ENCODE results near the gene SLC22A31. TPM values are rescaled to one million over a fixed set of nuclear protein-coding genes. Genes with fewer than 3 reads are reported as not detected.
"Not testable (repeated sequence)": the region's sequence is repeated elsewhere in the genome, so short reads cannot be mapped to it uniquely, and the experiment has no call there.

SLC22A31 gene
- 1.1 to 1.7 TPM (median 1.1 TPM) in 3 replicates for total RNA-seq

GRCh38 chr16:89200124-89200849, at the start of gene SLC22A31:
SLC22A31 (minus strand) TSS chr16:89200537; CDS start chr16:89200501, 36 bp downstream.
- Mint-ChIP-seq H3K9me3 (peaks cover 10% of the 10 kb centered on the region), H3K4me1 (peaks cover 3% of the 10 kb centered on the region), H3K27me3 (ENCODE audit: low read depth) (peaks cover 64% of the 10 kb centered on the region), H3K36me3 (peaks cover 6% of the 10 kb centered on the region), H3K27ac (no peak within 1 kb of the TSS), H3K4me3 (peak within 1 kb of the TSS; percentile 52)
- no peak for TF ChIP-seq CTCF (IDR thresholded peaks at IDR 0.05; ENCODE audit: unreplicated experiment)
- DNase-seq (ENCODE audit: low spot score in 2 of 2, unreplicated experiment in 2 of 2) = no peak

DNA sequence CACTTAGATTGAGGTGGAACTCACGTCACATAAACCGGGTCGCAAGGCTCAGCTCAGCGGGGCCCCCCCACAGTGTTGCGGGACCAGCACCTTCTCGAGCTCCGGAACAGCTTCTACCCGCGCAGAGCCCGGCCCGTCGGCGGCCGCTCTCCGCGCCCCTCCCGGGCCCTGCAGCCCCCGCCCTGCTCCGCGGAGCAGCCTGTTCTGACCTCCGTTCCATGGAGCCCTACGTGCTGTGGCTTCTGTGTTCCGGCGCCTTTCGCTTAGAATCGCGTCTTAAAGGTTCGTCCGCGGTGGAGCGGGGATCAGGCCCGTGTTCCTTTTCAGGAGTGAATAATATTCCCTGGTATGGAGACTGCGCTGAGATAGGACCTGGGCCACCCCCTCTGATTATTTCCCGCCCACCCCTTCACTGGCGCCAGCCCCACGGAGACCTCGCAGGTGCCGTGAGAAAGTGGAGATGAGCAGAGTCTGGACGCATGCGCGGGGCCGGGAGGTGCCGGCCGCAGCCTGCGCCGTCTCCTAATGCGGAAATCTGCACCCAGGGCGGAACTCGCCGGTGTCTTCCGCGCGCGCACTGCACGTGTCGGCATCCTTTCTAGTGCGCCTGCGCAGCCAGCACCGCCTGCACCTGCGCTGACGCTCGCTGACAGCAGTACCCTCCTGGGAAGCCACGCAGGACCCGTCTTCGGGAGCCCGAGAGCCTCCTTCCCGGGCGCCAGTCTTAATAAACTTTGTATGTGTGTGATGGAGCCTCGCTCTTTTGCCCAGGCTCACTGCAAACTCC, 48.1 kb upstream of the SLC22A31 start:
- Mint-ChIP-seq H3K27ac (no peak overlapping the region), H3K27me3 (ENCODE audit: low read depth) (peaks cover 4% of the 10 kb centered on the region), H3K36me3 (peaks cover 7% of the 10 kb centered on the region), H3K4me1 (peaks cover 7% of the 10 kb centered on the region), H3K4me3 (peak overlapping the region; percentile 57), H3K9me3 (peaks cover 11% of the 10 kb centered on the region)
- TF ChIP-seq CTCF (IDR thresholded peaks at IDR 0.05; ENCODE audit: unreplicated experiment) = no peak
- DNase-seq (ENCODE audit: low spot score in 2 of 2, unreplicated experiment in 2 of 2) = no peak

GRCh38 chr16:89247734-89248075, 47.4 kb upstream of the SLC22A31 start:
- Mint-ChIP-seq H3K9me3 (peaks cover 11% of the 10 kb centered on the region), H3K4me3 (peak overlapping the region; percentile 57)
- H3K36me3 Mint-ChIP-seq; H3K27ac Mint-ChIP-seq; H3K27me3 Mint-ChIP-seq (ENCODE audit: low read depth); DNase-seq (ENCODE audit: low spot score in 2 of 2, unreplicated experiment in 2 of 2); H3K4me1 Mint-ChIP-seq: not testable (repeated sequence)

DNA sequence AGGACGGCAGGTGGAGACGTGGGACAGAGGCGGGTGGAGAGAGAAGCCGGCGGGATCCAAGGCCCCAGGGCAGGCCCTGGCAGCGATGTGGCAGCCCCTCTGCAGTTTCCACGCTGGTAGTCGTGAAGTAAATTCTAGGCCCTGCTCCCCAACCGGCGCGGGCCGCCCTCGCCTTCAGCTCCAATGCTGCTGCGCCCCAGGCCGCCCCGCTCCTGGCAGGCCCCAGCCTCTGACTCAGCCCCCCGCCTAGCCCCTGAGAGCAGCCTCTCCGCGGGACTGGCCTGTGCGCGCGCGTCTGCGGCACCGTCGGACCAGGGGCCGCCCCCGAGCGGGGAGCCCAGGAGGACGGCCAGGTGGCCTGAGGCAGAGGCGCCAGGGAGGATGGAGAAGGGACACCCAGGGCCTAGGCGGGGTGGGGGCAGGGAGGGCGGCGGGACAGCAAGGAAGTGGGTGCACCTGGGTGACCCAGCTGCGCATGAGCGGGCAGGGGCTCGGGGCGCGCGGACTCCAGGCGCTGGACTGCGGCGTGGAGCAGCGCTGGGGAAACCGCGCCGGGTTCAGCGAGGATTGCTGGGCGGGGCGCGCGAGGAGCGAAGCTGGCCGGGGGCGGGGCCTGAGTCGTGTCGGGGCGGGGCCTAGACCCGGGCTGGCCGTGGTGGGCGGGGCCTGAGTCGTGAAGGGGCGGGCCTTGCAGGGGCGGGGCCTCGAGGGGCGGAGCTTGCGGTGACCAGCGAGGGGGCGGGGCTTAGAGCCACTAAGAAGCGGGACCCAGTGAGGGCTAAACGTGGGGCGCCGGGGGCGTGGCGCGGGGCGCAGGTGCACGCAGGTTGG, 46.8 kb upstream of the SLC22A31 start:
- Mint-ChIP-seq H3K4me3 (peak overlapping the region; percentile 66), H3K27ac (no peak overlapping the region), H3K4me1 (peaks cover 7% of the 10 kb centered on the region), H3K36me3 (peaks cover 7% of the 10 kb centered on the region), H3K27me3 (ENCODE audit: low read depth) (peaks cover 4% of the 10 kb centered on the region), H3K9me3 (peaks cover 11% of the 10 kb centered on the region)
- TF ChIP-seq CTCF (IDR thresholded peaks at IDR 0.05; ENCODE audit: unreplicated experiment) = no peak
- peak; percentile 91 to 98 for DNase-seq (ENCODE audit: low spot score in 2 of 2, unreplicated experiment in 2 of 2)

- Mint-ChIP-seq H3K27me3 (ENCODE audit: low read depth) (peaks cover 4% of the 10 kb centered on the region), H3K36me3 (peaks cover 7% of the 10 kb centered on the region), H3K4me3 (peak overlapping the region; percentile 66)
Observed at GRCh38 chr16:89246383-89246902, 46.1 kb upstream of the SLC22A31 start.

More at GRCh38 chr16:89246383-89246902, 46.1 kb upstream of the SLC22A31 start:
- no peak for TF ChIP-seq CTCF (IDR thresholded peaks at IDR 0.05; ENCODE audit: unreplicated experiment)
- Mint-ChIP-seq H3K4me1 (peaks cover 11% of the 10 kb centered on the region), H3K27ac (no peak overlapping the region), H3K9me3 (peaks cover 8% of the 10 kb centered on the region)
- DNase-seq (ENCODE audit: low spot score in 2 of 2, unreplicated experiment in 2 of 2) = no peak
